Measurements from ENCODE around the gene COPB1.
A peak's percentile ranks its signal among the peaks of the same experiment; 100 is the strongest.

The COPB1 gene, protein sequence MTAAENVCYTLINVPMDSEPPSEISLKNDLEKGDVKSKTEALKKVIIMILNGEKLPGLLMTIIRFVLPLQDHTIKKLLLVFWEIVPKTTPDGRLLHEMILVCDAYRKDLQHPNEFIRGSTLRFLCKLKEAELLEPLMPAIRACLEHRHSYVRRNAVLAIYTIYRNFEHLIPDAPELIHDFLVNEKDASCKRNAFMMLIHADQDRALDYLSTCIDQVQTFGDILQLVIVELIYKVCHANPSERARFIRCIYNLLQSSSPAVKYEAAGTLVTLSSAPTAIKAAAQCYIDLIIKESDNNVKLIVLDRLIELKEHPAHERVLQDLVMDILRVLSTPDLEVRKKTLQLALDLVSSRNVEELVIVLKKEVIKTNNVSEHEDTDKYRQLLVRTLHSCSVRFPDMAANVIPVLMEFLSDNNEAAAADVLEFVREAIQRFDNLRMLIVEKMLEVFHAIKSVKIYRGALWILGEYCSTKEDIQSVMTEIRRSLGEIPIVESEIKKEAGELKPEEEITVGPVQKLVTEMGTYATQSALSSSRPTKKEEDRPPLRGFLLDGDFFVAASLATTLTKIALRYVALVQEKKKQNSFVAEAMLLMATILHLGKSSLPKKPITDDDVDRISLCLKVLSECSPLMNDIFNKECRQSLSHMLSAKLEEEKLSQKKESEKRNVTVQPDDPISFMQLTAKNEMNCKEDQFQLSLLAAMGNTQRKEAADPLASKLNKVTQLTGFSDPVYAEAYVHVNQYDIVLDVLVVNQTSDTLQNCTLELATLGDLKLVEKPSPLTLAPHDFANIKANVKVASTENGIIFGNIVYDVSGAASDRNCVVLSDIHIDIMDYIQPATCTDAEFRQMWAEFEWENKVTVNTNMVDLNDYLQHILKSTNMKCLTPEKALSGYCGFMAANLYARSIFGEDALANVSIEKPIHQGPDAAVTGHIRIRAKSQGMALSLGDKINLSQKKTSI

DNA sequence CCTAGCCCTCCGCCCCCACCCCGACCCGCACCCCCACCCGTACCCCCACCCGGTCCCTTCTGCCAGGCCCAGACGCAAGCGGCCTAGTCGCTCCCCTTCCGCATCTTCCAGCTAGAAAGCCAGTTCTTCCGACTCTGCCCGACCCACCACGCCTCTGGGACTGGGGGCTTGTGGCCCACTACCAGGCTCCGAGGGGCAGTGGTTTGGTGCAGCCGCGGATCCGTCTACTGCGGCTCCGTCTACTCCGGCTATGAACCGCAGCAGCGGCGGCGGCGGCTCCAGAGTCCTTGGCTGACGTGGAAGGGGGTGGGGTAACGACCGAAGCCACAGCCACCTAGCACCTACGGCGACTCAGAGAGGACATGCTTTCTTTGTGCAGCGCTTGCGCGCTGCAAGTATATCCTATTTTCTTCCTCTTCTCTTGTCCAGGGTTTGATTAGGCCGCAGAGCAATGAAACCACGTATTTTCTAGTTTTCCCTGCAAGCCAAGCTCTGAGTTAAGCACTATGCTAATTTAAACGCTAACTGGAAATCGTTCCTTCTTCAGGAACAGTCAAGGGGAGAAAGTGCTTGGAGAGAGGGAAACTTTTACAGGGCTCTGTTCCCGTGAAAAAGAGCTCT, at the start of gene COPB1:
Gene COPB1, minus strand, starts transcription at position 252 of the 621 bp plus-strand sequence. CDS start 883 bp downstream, outside the sequence.
- DNase-seq = peak; percentile 92

DNA sequence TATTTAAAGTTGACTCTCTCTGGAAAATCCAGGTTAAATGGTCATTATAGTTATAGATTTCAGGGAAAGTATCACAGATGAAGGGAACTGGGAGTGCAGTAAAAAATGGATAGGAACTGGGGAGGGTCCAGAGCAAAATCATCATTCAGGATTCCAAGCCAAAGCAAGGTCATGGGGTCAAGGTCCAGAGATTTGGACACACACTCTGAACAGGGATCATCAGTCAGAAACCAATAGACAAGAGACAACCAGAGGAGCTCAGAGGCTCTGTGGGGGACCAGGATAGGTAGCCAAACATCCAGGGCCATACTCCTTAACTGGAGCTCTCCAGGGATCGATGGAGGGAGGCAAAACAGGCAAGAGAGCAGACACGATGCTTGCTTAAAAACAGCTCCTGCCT, 47.8 kb upstream of the COPB1 start:
- DNase-seq = no peak

DNA sequence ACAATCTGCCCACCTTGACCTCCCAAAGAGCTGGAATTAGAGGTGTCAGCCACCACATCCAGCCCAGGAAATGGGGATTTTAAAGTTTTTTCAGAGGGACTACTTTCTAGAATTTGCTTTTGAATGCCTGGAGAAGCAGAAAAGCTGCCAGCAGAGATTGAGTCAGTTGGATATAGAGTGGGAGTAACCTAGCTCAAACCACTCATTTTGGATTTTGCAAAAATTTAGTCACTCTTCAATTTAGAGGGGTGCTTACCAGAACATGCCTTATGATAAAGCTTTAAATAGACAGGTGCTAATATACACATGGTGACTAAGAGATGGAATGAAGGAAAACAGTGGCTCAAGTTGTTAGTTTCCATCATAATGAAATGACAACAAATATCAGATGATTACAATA, 47.1 kb upstream of the COPB1 start:
- peak; percentile 19 for DNase-seq

DNA sequence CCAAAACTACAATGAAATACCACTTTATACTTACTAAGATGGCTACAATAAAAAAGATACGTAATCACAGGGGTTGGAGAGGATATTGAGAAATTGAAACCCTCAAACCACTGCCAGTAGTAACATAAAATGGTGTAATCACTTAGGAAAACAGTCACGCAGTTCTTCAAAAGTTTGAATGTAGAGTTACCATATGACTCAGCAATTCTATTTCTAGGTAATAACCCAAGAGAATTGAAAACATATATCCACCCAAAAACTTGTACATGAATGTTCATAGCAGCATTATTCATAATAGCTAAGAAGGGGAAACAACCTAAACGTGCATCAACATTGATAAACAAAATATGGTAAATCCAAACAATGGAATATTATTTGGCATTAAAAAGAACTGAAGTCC, 45.0 kb upstream of the COPB1 start:
- peak; percentile 96 for DNase-seq

DNA sequence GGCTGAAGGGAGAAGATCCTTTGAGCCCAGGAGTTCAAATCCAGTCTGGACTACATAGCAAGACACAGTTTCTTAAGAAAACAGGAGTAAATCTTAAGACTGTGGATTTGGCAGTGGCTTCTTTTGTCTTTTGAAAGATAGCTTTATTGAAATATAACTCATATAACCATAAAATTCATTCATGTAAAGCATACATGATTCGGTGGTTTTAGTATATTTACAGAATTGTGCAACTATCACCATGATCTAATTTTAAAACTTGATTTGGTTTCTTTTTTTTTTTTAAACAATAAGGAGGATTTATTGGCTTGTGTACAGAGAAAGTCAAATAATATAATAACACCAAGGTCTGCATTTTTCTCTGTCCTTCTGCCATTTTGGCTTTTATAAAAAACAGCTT, 43.6 kb upstream of the COPB1 start:
- DNase-seq = peak; percentile 43

DNA sequence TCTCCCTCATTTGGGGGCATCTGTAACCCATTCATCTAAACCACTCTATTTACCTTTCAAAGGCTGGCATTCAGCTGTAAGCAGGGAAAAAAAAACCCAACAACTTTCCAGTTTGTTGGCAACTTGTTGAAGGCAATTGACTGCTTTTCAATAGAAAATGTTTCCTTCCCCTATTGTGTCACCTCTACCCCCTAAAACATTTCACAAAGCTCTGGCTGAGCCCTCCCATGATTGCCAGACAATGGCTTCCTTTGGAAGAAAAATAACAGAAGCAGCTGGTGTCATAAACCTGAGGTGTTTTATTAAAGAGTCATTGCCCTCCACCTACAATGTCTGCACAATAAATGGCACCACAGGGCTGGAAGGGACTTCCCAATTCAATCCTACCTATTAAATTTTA, 42.7 kb upstream of the COPB1 start:
- DNase-seq = peak; percentile 60

DNA sequence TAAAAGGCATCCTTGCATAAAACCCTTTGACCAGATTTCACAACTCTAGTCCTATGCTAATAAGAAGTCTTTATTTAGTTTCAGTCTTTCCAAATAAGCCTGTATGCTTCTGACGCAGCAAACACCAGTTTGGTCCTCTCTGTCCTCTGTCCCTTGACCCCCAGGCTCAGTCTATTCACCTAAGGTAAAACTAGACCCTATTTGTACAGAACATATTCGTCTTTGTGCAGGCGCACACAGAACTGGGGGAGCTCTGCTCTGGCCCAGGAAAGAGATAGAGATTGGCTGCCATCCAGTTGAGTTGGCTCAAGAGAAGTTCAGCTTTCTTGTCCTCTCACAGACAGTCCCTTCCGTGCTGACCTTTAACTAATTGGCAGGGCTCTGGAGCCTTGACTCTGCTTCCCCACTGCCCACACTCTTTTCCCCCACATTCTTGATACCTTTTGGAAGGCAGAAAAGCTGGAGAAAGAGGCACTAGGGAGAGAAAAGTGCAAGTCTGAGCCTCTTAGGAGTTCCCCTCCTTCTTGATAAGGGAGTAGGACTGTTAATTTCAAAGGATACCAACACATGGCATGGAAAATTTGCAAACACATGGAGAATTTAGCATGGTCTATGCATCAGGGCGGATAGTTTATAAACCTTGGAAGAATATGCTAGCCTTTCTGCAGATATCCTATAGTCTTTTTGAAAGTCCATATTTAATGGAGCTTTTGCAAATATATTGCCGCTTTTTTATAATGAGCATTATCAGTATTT, 41.8 kb upstream of the COPB1 start:
- DNase-seq = peak; percentile 88

DNA sequence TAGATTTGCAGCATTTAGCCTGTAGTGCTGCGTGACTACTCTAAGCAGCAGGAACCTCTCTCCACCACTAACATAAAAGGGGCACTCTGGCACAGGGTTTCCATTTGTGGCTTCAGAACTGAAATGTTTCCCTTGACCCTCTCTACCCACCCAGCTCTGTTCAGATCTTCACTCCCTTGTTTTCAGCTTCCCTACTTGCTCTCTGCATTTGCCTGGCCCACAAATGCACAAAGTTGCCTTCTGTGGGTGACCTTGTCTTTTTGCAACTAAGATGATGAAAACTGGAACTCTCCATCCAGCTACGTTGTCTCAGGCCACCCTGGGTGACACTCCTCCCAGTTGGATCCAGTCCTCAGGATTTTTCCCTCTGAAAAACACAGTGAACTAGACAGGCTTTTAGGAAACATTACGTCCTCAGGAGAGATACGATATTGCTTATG, 40.4 kb upstream of the COPB1 start:
- DNase-seq = peak; percentile 71

DNA sequence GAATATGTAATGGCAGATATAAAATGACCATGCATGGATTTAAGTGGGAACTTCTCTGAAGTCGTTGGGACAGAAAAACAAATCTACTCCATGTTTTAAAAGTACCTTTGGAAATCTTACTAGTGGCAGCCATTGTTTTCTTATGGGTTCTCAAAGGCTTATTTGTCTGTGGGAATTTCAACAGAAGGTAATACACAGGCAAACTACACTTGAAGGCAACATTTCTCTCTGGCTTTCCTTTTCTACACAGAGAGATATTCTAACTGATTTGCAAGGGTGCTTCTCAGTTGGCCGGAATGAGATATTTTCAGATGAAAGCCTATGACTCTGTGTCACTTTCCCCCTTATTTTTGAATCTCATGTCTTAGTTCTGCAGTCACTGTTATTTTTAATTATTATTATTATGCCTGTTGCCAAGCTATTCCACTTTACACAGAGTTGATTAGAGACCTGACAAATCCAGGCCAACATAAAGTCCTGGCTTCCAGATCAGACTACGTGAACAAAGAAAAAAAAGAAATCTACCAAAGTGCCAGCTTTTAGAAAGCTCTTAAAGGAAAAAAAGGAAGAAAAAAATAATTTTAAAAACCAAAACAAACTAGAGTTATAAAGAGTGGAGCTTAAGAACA, 39.4 kb upstream of the COPB1 start:
- no peak for DNase-seq

DNA sequence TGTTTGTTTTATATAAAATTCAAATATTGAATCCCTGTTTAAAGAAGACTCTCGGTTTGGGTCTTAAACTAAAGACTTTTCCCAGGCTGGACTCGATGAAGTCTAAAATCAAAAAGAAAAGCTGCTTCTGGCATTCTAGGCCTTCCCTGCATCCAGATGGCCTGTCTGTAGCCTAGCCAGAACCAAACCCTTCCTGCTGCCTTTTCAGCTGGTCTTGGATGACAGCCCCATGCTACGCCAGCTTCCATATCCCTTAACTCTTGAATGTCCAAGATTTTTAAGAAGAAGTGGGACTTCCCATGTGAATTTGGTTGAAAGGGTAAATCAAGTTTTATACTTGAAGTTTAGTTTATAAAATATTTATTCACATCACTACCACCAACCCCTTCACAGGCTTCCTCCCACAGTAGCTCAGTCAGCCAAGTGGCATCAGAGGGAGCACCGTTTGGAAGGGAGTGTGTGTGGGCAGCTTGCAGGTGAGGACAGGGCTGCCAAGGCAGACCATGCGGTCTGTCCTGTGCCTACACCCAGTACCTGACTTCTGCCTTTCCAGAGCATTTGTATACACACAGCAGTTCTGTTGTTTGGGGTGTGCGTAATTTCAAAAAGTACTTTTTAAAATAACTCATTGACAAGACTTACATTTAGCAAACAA, 38.8 kb upstream of the COPB1 start:
- no peak for DNase-seq

DNA sequence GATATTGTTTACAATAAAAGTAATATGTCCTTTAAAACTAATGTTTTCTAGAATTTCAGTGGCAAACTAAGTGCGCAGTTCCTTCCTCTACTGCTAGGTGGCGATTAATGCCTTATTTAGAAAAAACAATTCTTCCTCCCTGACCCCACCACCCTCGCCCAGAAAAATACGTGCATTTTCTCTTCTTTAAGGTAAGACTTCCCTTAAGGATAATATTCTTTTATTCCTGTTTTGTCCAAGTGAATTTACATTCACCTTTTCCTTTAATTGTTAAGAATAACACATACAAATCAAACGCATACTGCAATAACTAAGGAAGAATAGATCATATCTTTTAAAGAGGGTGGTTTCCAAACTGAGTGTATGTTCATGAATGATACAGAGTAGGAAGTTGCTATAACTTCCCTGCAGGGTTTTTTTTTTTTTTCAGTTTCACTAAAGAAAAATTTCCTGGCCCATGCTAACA, 37.6 kb upstream of the COPB1 start:
- DNase-seq = peak; percentile 82

DNA sequence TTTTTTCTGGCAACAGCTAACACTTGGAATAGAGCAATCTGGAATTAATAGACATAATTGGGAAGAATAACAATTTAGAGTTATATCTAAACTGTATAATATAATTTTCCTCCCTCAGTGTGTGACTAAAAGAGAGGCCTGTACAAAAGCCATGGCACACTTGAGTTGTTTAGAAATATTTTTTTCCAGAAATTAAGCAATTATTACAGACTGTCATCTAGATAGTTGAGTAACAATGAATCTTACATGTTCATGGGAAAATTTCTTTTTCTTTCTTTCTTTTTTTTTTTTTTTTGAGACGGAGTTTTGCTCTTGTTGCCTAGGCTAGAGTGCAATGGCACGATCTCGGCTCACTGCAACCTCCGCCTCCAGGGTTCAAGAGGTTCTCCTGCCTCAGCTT, 35.6 kb upstream of the COPB1 start:
- DNase-seq = peak; percentile 59

DNA sequence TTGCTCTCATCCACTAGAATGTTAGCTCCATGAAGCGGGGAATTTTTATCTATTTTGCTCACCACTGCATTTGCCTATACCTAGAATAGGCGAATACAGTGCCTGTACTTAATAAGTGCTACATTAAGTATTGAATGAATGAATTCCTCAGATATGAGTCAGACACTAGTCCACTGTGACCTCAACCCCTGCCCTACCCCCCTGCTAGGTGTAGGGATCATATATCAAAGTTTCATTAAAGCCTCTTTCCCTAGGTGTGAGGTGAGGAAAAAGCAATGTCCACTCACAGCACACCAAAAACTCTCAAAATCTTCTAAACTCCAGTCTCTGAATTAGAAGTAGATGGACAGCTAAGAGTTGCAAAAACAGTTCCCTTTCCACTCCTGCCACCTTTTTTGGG, 30.3 kb upstream of the COPB1 start:
- DNase-seq = no peak

DNA sequence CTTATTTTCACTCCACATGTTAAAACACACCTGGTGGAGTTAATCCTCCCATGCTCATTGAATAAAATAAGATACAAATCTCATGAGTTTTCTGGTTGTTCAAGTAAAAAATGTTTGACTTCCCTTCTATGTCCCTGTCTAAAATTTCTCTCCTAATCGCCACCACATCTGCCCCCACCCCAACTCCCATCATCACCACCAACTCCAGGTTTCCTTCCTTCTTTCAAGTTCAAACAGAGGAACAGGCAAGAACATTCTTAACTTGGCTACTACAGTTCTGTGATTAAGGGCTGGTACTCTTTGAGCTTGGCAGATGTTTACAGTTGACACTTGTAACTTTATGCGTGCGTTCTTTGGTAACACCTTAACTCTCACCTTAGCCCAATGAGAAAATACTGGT, 29.7 kb upstream of the COPB1 start:
- no peak for DNase-seq

DNA sequence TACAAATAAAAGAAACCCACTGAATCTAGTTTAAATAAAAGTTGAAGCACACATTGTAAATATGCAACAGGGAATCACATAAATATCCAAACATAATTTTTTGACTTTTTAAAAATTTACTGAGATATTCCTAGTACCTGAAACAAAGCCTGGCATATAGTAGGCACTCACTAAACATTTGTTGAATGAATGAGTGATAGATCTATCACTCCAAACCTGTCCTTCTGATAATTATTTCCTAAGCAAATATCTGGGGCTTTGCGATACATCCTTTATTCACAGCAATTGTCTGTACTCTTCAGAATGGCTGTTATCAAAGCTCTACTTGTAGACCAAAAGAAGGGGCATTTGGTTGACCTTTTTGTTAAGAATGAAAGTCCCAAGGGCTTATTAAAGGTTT, 23.2 kb upstream of the COPB1 start:
- DNase-seq = no peak

DNA sequence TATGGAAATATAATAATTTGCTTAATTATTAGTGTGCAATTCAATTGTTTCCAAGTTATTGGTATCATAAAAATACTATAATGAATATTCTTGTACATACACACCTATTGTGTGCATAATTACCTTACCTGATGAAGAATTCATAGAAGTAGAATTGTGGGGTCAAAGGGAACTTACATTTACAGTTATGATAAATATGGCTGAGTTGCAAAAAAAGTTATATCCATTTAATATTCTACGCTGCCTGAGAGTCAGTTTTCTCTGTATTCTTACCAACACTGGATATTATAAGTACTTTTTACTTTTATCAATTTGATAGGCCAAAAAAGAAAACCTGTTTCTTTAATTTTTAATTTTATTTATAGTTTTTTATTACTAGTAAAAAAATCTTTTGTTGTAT, 22.6 kb upstream of the COPB1 start:
- DNase-seq = no peak

DNA sequence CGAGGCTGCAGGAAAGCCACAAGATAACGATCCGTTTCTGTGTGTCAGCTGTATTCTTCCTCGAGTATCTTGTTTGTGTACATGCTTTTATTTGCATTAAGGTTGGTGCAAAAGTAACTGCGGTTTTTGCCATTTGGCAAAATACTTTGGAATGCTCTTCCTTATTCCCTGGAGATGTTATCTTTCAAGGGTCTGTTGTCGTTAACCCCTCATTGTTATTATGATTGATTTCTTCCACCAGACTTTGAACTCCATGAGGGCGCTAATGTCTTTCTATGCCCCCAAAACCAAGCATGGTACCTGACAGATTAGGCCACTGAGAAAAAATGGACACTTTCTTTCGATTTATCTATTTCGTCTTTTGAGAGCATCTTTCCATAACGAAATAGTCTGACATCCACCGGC, 21.1 kb upstream of the COPB1 start:
- DNase-seq = no peak

DNA sequence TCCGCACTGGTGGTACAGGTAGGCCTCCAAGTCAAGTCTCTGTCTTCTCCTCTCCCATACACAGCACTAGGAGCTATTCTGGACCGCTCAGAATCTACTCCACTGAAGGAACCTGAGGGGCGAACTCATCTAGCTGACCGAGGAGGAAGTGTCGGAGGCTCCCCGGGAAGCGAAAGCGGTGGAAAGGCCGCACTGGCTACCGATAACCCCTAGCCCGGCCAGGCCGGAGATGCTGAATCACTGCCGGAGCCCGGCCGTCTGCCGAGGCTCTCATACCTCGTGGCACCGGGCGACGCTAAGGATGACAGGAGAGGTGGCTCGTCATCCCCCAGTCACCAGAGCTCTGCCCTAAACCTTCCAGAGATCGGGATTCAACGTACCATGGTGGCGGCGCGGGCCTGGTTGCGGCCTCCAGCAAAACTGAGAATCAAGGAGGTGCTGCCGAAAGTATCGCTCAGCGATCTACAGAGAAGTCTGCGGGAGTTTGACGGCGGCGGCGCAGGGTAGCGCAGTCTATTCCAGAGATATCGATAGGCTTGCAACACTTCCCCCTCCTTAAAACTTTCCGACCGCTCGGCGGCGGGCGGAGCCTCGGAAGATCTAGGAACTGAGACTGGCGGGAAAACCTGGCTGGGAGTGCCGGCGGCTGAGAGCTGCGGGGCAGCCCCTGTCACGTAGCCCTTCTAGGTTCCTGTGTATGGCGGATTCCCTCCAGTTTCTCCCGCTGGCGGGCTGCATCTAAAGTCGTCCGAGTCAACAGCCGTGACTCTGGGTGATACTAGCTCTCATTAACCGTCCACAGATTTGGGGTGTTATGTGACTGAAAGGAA, 20.5 kb upstream of the COPB1 start, which contains the start of gene PSMA1:
Gene PSMA1, minus strand, starts transcription at position 470 of the 830 bp plus-strand sequence. Its CDS starts 87 bp downstream, at position 383.
- DNase-seq = peak; percentile 99

DNA sequence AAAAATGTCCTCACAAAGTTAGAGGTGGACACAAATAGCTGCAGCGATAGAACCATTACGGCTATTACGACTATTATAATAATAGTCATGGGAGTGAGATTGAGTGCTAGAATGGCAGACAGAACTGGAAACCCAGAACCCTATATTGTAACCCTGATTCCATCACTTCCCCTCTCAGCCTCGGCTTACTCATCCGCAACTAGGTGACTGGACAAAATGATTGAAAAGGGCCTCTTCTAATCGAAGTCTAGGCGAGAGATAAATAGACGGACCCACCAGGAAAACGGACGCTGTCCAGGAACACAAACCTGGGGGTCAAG, 19.9 kb upstream of the COPB1 start:
- peak; percentile 87 for DNase-seq

DNA sequence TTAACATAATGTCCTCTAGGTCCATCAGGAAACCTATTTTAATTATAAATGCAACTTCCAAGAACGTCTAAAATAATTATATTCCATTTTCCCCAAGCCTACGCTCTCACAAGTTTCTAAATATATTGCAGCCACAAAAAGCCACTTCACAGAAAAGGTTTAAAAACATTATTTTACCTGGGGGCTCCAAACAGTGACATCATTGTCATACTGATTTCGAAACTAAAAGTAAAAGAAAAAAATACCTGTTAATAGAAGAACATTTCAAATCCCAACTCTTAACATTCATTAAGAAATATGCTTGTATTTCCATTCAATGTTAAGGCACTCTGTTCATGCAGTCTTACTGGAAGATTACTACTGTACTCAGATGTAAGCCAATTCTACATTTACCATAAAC, 19.2 kb upstream of the COPB1 start:
- DNase-seq = no peak

DNA sequence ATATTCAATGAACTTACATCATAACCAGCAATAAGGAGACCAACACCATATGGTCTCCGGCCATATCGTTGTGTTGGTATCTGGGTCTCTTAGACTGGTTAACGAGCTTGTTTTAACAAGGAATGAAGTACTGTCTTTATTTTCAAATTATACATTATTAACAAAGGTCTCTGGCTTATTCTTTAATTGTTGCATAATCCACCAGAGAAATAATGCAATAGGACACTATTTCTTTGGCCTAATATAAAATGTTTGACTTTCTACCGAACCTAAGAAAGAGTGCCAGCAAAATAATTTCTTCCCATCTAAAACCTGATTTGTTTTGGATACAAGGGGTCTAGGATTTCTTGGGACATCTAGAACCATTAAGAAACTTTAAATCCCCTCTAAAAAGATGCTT, 14.2 kb upstream of the COPB1 start:
- no peak for DNase-seq
